Heart right ventricle (tissue), 16 donors: ENCODE measurements around the gene PEX10. TPM values are rescaled to one million over a fixed set of nuclear protein-coding genes. Genes with fewer than 3 reads are reported as not detected.

Experiments used
- ATAC-seq, 8 donors: fragments of 200-7000 bp; cut with Tn5 transposase; one replicate each; pipeline ENCODE4 v1.9.1; 2020; ENCODE audit warnings: mild to moderate bottlenecking in 8 of 8, moderate library complexity in 8 of 8, moderate number of reproducible peaks in 1 of 8
- DNase-seq, 2 donors: peaks; one replicate each; pipeline ENCODE4 v3.0.0-alpha.2; 2020
- H3K27ac ChIP-seq, 10 donors: fragments of 200-600 bp; sonication (generic) in 2 of 10; one replicate each; pipeline versions ENCODE4 v1.5.0 to v1.8.0; 2020 to 2022; ENCODE audit warnings: mild to moderate bottlenecking in 3 of 10
- H3K27me3 ChIP-seq, 7 donors: fragments of 200-600 bp; one replicate each; pipeline ENCODE4 v1.8.0; 2021 to 2022; ENCODE audit warnings: mild to moderate bottlenecking in 2 of 7
- H3K36me3 ChIP-seq, 9 donors: fragments of 200-600 bp; sonication (generic) in 1 of 9; one replicate each; pipeline versions ENCODE4 v1.5.0 to v1.8.0; 2020 to 2022; ENCODE audit warnings: mild to moderate bottlenecking in 2 of 9
- H3K4me1 ChIP-seq, 9 donors: fragments of 200-600 bp; sonication (generic) in 1 of 9; one replicate each; pipeline versions ENCODE4 v1.5.0 to v1.8.0; 2020 to 2022; ENCODE audit warnings: mild to moderate bottlenecking in 4 of 9
- H3K4me3 ChIP-seq, 10 donors: fragments of 200-600 bp; sonication (generic) in 2 of 10; one replicate each; pipeline versions ENCODE4 v1.5.0 to v1.8.0; 2020 to 2022; ENCODE audit warnings: mild to moderate bottlenecking in 7 of 10, moderate library complexity in 2 of 10
- H3K9me3 ChIP-seq, 11 donors: fragments of 200-600 bp in 10 of 11; sonication (generic) in 2 of 11; one replicate each; pipeline versions ENCODE4 v1.5.0 to v1.8.0; 2013 to 2022; ENCODE audit warnings: mild to moderate bottlenecking in 2 of 11, control low read depth in 1 of 11, moderate library complexity in 1 of 11
- CTCF ChIP-seq, 9 donors: fragments of 200-600 bp; sonication (generic) in 2 of 9; IDR thresholded peaks; one replicate each; pipeline versions ENCODE4 v1.5.0 to v1.8.0; 2021 to 2022; ENCODE audit warnings: antibody characterized with exemption in 9 of 9, mild to moderate bottlenecking in 5 of 9, moderate library complexity in 1 of 9
- WGBS, 2 donors: extraction: QIAGEN DNeasy Blood & Tissue Kit; methylation state at CpG; one replicate each; pipeline ENCODE4 v1.1.7; 2013; ENCODE audit warnings: inconsistent platforms in 1 of 2; 5-methylcytosine and 5-hydroxymethylcytosine counted together
- intact Hi-C, 10 donors: fragments of 100-400 bp; cut with DNase I; formaldehyde crosslinking; loops; one replicate each; pipeline versions ENCODE4 v1.11.1 to v1.14.2; 2022
- polyA plus RNA-seq, 2 donors: library from polyadenylated mRNA; stranded (reverse); fragments of 200-250 nt; gene quantifications; one replicate each; pipeline ENCODE4 v1.2.3, GENCODE V29; 2013
- total RNA-seq, 10 donors: library from RNA; stranded (reverse); fragmentation: NEBNext Ultra II Directional in 3 of 10; extraction: Animal tissue kit (Norgen Biotek cat#: 25700) in 3 of 10; gene quantifications; one replicate each; pipeline versions ENCODE4 v1.2.1 to v1.2.4, GENCODE V29; 2021 to 2023
- donor health status: Arrhythmogenic right ventricular cardiomyopathy.
- donor health status: ischemic (EF 13 %, LVEDD 7.1; RV severe dilation, severe dysfunction).
- donor health status: healthy with polysubstance abuse.
- donor health status: DM: no; HTN: yes; CAD: no.
- donor health status: DM: no; HTN: no; CAD: no.
- donor health status: ischemic (EF 25% LVEDD 6.9; RV normal size, moderate dysfunction).
- donor health status: ischemic (EF 25% LVEDD 5.7; RV mildly dilated, moderate dysfunction).
- donor health status: healthy.
- donor health status: DM: yes; HTN: yes; CAD: no.
- donor health status: Ischemic cardiomyopathy.
- donor health status: ischemic (EF 35%, LVEDD 5.7; RV mildly dilated, moderate dysfunction).
- donor health status: nonischemic (EF 11% LVEDD 7.7; RV severe dilation, severe dysfunction).
- donor health status: DM: yes; HTN: yes; CAD: no.
- donor health status: PGD.
- donor health status: ischemic (EF 29% LVEDD 5.4; RV normal size, mild dysfunction).
- donor health status: nonischemic (EF 23%, LVEDD 6.1; RV moderate dilation, normal function).

The PEX10 gene
- total and polyA plus RNA-seq, 12 donors = 13.7 to 26.0 (median 18.5) TPM

DNA sequence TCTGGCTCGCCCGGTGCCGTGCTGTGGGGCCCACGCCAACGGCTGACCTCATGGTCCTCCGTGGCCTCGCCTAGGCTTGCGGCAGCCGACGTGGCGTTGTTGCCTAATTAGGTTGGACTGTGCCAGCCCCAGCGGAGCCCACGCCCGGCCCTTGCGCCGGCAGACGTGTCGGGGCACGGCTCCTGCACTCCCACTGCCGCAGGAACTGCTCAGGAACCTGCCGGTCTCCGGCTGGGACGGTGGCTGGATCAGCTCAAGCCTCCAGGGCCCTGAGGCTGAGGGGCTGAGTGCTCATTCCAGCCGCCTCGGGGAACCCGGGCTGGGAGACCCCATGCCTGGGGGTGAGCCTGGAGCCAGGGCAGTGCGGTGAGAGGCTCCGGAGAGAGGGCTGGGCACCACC is 16.1 kb upstream of the PEX10 start:
- DNase-seq (no peak), ATAC-seq (peak in 1 of 8 donors; percentile 11)
- intact Hi-C loops = loop anchor here in 1 of 10 donors (10.0 kb wide), 1 partner anchor 216 kb away; no protein-coding TSS in a partner anchor
- H3K27me3 ChIP-seq = peaks cover 4 to 73% (median 63%) of the 10 kb centered on the region in 7 donors
- H3K36me3 ChIP-seq = no peaks in the 10 kb centered on the region
- no peaks in the 10 kb centered on the region for H3K4me1 ChIP-seq
- TF ChIP-seq CTCF (IDR thresholded peaks at IDR 0.05) = no peak
- H3K9me3 ChIP-seq = peaks cover 0 to 12% (median 0%) of the 10 kb centered on the region in 11 donors
- H3K4me3 ChIP-seq = no peak overlapping the region
- WGBS, 2 donors = 90 to 91% methylated on average over 28 of the region's 28 CpGs
- H3K27ac ChIP-seq = no peak overlapping the region

DNA sequence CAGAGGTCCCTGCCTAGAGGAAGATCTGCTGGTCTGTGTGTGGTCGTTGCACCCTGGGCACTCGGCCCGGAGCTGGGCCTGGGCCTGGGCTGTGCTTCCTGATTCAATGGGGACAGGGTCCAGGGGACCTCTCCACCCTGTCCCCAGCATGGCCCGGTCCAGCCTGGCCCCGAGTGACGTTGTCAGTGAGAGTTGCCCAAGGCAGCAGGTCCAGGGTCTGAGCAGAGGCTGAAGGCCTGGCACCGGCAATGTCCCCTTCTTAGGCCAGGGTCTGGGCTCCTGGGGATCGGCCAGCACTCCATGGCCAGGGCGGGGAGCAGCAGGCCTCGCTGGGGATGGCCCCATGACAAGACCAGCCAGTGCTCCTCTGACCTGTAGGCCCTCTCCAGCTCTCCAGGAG is 15.6 kb upstream of the PEX10 start:
- Histone ChIP-seq H3K4me1 (no peaks in the 10 kb centered on the region), H3K27ac (no peak overlapping the region), H3K36me3 (no peaks in the 10 kb centered on the region), H3K9me3 (peaks cover 0 to 17% (median 2%) of the 10 kb centered on the region in 11 donors), H3K27me3 (peaks cover 4 to 72% (median 57%) of the 10 kb centered on the region in 7 donors), H3K4me3 (no peak overlapping the region)
- intact Hi-C loops = loop anchor here in 1 of 10 donors (10.0 kb wide), 1 partner anchor 217 kb away; no protein-coding TSS in a partner anchor
- ATAC-seq (no peak), DNase-seq (no peak)
- WGBS, 2 donors = 81 to 82% methylated on average over 10 of the region's 10 CpGs
- no peak for TF ChIP-seq CTCF (IDR thresholded peaks at IDR 0.05)

GRCh38 chr1:2427051-2427450 is 14.7 kb upstream of the PEX10 start:
- no peak for TF ChIP-seq CTCF (IDR thresholded peaks at IDR 0.05)
- ATAC-seq (no peak), DNase-seq (no peak)
- intact Hi-C loops = loop anchor here in 1 of 10 donors (10.0 kb wide), 1 partner anchor 218 kb away; no protein-coding TSS in a partner anchor
- Histone ChIP-seq H3K27ac (no peak overlapping the region), H3K4me1 (no peaks in the 10 kb centered on the region), H3K4me3 (no peak overlapping the region), H3K36me3 (no peaks in the 10 kb centered on the region), H3K27me3 (peaks cover 0 to 63% (median 48%) of the 10 kb centered on the region in 7 donors), H3K9me3 (peaks cover 0 to 24% (median 3%) of the 10 kb centered on the region in 11 donors)
- 77 to 78% methylated on average over 18 of the region's 18 CpGs for WGBS, 2 donors

DNA sequence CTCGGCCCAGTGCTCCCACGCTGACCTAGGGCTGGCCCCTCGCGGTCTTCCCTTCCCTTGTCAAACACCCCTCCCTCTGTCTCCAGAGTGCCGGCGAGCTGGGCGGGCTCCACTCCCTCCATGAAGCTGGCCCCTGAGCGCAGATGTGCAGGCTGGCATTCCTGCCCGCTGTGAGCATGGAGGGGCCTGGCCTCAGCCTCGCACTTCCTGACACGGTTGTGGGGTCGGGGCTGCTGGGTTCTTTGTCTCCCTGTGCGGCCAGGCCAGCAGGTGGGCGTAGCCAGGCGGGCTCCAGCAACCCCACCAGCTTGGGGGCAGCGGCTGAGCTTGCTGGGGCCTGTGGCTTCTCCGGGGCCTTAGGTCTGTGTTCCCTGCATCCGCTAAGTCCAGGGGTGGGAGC is 14.2 kb upstream of the PEX10 start:
- H3K27ac ChIP-seq = no peak overlapping the region
- DNase-seq (no peak), ATAC-seq (no peak)
- intact Hi-C loops = loop anchor here in 1 of 10 donors (10.0 kb wide), 1 partner anchor 218 kb away; no protein-coding TSS in a partner anchor
- H3K9me3 ChIP-seq = peaks cover 0 to 24% (median 3%) of the 10 kb centered on the region in 11 donors
- H3K4me3 ChIP-seq = no peak overlapping the region
- TF ChIP-seq CTCF (IDR thresholded peaks at IDR 0.05) = no peak
- no peaks in the 10 kb centered on the region for H3K4me1 ChIP-seq
- H3K27me3 ChIP-seq = peaks cover 0 to 58% (median 44%) of the 10 kb centered on the region in 7 donors
- no peaks in the 10 kb centered on the region for H3K36me3 ChIP-seq
- 61 to 72% methylated on average over 18 of the region's 18 CpGs for WGBS, 2 donors
